AG09319 (cell line): ENCODE data around the gene WDR89.
"Not testable (repeated sequence)": the region's sequence is repeated elsewhere in the genome, so short reads cannot be mapped to it uniquely, and the experiment has no call there.

ENCODE experiments used
- DNase-seq: peaks from one replicate; pipeline ENCODE4 v3.0.0-alpha.2; 2010; ENCODE audit warnings: low read depth; ENCODE audit errors: extremely low read depth
- CTCF ChIP-seq: IDR thresholded peaks from 2 replicates; pipeline ENCODE4 v1.5.1; 2011; ENCODE audit warnings: low read depth, mild to moderate bottlenecking, inconsistent platforms, low read length, moderate library complexity

The WDR89 gene

DNA sequence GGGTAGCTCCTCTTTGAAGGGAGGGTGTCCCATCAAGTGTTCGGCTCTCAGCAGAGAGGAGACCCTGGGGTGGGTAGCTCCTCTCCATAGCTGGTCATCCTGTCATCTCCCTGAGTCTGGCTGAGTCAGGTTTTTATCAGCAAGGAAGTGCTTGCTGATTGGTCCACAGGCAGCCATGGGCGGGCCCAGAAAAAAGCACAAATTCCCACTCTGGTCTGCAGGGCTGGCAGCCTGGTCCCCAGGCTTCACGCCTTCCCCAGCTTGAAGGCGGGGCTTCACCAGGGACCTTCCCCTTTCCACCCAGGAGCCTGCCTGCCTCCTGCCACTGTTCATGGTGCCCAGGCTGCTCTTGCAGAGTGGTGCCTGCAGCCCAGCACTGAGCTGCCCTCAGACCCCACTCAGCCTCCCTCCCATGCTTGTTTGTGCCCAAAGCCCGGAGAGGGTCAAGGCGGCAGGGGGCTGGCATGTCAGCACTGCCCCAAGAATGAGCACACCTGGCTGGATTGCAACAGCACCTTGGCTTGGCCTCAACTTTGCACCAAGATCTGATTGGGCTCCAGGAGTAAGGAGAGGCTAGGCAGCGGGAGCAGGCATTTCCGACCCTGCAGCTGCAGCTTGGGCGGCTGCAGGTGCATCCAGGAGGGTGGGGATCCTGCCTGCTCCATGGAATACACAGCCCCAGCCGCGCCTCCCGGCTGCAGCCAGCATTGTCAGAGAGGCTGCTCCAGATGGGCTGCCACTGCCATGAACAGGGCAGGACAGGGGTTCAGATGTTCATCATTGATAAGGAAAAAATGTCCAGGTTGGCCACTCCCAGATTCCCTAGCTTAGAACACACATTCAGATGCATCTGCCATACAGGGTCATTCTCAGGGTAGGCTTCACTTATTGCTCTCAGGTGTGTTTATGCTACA is 22.0 kb upstream of the WDR89 start:
- DNase-seq = no peak

GRCh38 chr14:63662776-63663175 is 21.1 kb upstream of the WDR89 start:
- DNase-seq = no peak
- no peak for TF ChIP-seq CTCF

More for the DNA sequence above, 22.0 kb upstream of the WDR89 start:
- TF ChIP-seq CTCF = no peak

GRCh38 chr14:63661881-63662280 is 20.2 kb upstream of the WDR89 start:
- DNase-seq = not testable (repeated sequence)

GRCh38 chr14:63659726-63660125 is 18.1 kb upstream of the WDR89 start:
- no peak for DNase-seq
- TF ChIP-seq CTCF = no peak

DNA sequence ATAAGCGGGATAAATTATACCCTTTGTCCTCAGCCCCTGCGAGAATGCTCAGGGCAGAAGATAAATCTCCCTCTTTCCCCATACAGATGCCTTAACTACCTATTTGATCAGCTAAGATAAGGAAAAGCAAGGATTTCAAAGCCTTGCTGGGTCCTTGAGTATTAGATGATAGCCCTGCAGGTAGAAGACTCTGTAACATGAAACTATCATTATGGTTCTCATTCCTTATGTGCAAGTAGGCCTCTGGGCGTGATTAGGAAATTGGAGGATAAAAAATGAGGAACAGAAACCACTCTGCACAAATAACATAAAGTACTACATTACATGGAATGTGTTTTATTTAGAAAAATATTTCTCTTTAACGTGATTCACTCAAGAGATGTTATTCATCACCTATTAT is 14.5 kb upstream of the WDR89 start:
- DNase-seq = no peak
- no peak for TF ChIP-seq CTCF

- TF ChIP-seq CTCF = no peak
- DNase-seq = no peak
Observed at GRCh38 chr14:63654936-63655335, 13.3 kb upstream of the WDR89 start.

DNA sequence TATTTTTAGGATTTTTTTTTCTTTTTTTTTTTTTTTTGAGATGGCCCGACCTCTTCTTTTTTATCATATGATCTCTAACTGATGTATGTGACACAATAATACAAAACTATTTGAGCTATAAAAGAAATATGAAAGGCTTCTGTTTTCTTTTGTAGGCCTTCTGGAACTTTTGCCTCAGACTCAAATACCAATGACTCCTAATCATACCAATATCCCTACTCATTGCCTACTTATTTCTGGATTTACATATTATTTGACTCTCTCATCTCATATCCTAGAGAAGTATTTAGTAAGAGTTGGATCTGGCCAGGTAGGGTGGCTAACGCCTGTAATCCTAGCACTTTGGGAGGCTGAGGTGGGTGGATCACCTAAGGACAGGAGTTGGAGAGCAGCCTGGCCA is 12.7 kb upstream of the WDR89 start:
- DNase-seq = no peak
- no peak for TF ChIP-seq CTCF

DNA sequence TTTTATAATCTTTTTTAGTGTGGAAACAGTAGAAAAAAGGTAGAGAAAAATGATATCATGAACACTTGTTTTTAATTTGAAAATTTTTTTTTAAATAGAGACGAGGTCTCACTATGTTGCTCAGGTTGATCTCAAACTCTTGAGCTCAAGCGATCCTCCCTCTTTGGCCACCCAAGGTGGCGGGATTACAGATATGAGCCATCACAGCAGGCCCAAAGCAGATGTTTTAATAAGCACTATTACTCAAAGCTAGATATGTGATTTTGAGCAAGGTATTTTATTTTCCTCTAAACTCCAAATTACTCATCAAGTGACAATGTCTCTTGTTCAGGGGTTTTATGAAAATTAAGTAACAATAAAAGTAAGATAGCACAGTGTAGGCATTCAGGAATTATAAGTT is 10.7 kb upstream of the WDR89 start:
- TF ChIP-seq CTCF = no peak
- no peak for DNase-seq
